Heart right ventricle (tissue), 16 donors: ENCODE measurements around the gene KIF3A. TPM values are rescaled to one million over a fixed set of nuclear protein-coding genes. Genes with fewer than 3 reads are reported as not detected.

Source experiments
- ATAC-seq, 8 donors: fragments of 200-7000 bp; cut with Tn5 transposase; one replicate each; pipeline ENCODE4 v1.9.1; 2020; ENCODE audit warnings: mild to moderate bottlenecking in 8 of 8, moderate library complexity in 8 of 8, moderate number of reproducible peaks in 1 of 8
- DNase-seq, 2 donors: peaks; one replicate each; pipeline ENCODE4 v3.0.0-alpha.2; 2020
- H3K27ac ChIP-seq, 10 donors: fragments of 200-600 bp; sonication (generic) in 2 of 10; one replicate each; pipeline versions ENCODE4 v1.5.0 to v1.8.0; 2020 to 2022; ENCODE audit warnings: mild to moderate bottlenecking in 3 of 10
- H3K27me3 ChIP-seq, 7 donors: fragments of 200-600 bp; one replicate each; pipeline ENCODE4 v1.8.0; 2021 to 2022; ENCODE audit warnings: mild to moderate bottlenecking in 2 of 7
- H3K36me3 ChIP-seq, 9 donors: fragments of 200-600 bp; sonication (generic) in 1 of 9; one replicate each; pipeline versions ENCODE4 v1.5.0 to v1.8.0; 2020 to 2022; ENCODE audit warnings: mild to moderate bottlenecking in 2 of 9
- H3K4me1 ChIP-seq, 9 donors: fragments of 200-600 bp; sonication (generic) in 1 of 9; one replicate each; pipeline versions ENCODE4 v1.5.0 to v1.8.0; 2020 to 2022; ENCODE audit warnings: mild to moderate bottlenecking in 4 of 9
- H3K4me3 ChIP-seq, 10 donors: fragments of 200-600 bp; sonication (generic) in 2 of 10; one replicate each; pipeline versions ENCODE4 v1.5.0 to v1.8.0; 2020 to 2022; ENCODE audit warnings: mild to moderate bottlenecking in 7 of 10, moderate library complexity in 2 of 10
- H3K9me3 ChIP-seq, 11 donors: fragments of 200-600 bp in 10 of 11; sonication (generic) in 2 of 11; one replicate each; pipeline versions ENCODE4 v1.5.0 to v1.8.0; 2013 to 2022; ENCODE audit warnings: mild to moderate bottlenecking in 2 of 11, control low read depth in 1 of 11, moderate library complexity in 1 of 11
- WGBS, 2 donors: extraction: QIAGEN DNeasy Blood & Tissue Kit; methylation state at CpG; one replicate each; pipeline ENCODE4 v1.1.7; 2013; ENCODE audit warnings: inconsistent platforms in 1 of 2; 5-methylcytosine and 5-hydroxymethylcytosine counted together
- intact Hi-C, 10 donors: fragments of 100-400 bp; cut with DNase I; formaldehyde crosslinking; loops; one replicate each; pipeline versions ENCODE4 v1.11.1 to v1.14.2; 2022
- polyA plus RNA-seq, 2 donors: library from polyadenylated mRNA; stranded (reverse); fragments of 200-250 nt; gene quantifications; one replicate each; pipeline ENCODE4 v1.2.3, GENCODE V29; 2013
- total RNA-seq, 10 donors: library from RNA; stranded (reverse); fragmentation: NEBNext Ultra II Directional in 3 of 10; extraction: Animal tissue kit (Norgen Biotek cat#: 25700) in 3 of 10; gene quantifications; one replicate each; pipeline versions ENCODE4 v1.2.1 to v1.2.4, GENCODE V29; 2021 to 2023
- TF ChIP-seq, protein P1 (sequence below), 9 donors: fragments of 200-600 bp; sonication (generic) in 2 of 9; IDR thresholded peaks; one replicate each; pipeline versions ENCODE4 v1.5.0 to v1.8.0; 2021 to 2022; ENCODE audit warnings: antibody characterized with exemption in 9 of 9, mild to moderate bottlenecking in 5 of 9, moderate library complexity in 1 of 9
- donor health status: Arrhythmogenic right ventricular cardiomyopathy.
- donor health status: ischemic (EF 13 %, LVEDD 7.1; RV severe dilation, severe dysfunction).
- donor health status: healthy with polysubstance abuse.
- donor health status: DM: no; HTN: yes; CAD: no.
- donor health status: DM: no; HTN: no; CAD: no.
- donor health status: ischemic (EF 25% LVEDD 6.9; RV normal size, moderate dysfunction).
- donor health status: ischemic (EF 25% LVEDD 5.7; RV mildly dilated, moderate dysfunction).
- donor health status: healthy.
- donor health status: DM: yes; HTN: yes; CAD: no.
- donor health status: Ischemic cardiomyopathy.
- donor health status: ischemic (EF 35%, LVEDD 5.7; RV mildly dilated, moderate dysfunction).
- donor health status: nonischemic (EF 11% LVEDD 7.7; RV severe dilation, severe dysfunction).
- donor health status: DM: yes; HTN: yes; CAD: no.
- donor health status: PGD.
- donor health status: ischemic (EF 29% LVEDD 5.4; RV normal size, mild dysfunction).
- donor health status: nonischemic (EF 23%, LVEDD 6.1; RV moderate dilation, normal function).

KIF3A gene
- total and polyA plus RNA-seq, 12 donors = 2.2 to 18.6 (median 12.5) TPM

- ATAC-seq (peak in 3 of 8 donors; percentile 6 to 41 (median 21)), DNase-seq (no peak)
- intact Hi-C loops = loop anchor here in 2 of 10 donors (5.0 to 10.0 kb wide), 3 partner anchors 61 to 131 kb away; partner anchors contain the start of gene SOWAHA (in 1 of the 2)
- Histone ChIP-seq H3K36me3 (peaks cover 0 to 68% (median 10%) of the 10 kb centered on the region in 9 donors), H3K27ac (no peak overlapping the region), H3K4me1 (no peaks in the 10 kb centered on the region), H3K4me3 (no peak overlapping the region), H3K27me3 (peaks cover 0 to 3% (median 0%) of the 10 kb centered on the region in 7 donors), H3K9me3 (no peaks in the 10 kb centered on the region)
- WGBS, 2 donors = 76 to 83% methylated on average over 2 of the region's 2 CpGs
- TF ChIP-seq, protein P1, sequence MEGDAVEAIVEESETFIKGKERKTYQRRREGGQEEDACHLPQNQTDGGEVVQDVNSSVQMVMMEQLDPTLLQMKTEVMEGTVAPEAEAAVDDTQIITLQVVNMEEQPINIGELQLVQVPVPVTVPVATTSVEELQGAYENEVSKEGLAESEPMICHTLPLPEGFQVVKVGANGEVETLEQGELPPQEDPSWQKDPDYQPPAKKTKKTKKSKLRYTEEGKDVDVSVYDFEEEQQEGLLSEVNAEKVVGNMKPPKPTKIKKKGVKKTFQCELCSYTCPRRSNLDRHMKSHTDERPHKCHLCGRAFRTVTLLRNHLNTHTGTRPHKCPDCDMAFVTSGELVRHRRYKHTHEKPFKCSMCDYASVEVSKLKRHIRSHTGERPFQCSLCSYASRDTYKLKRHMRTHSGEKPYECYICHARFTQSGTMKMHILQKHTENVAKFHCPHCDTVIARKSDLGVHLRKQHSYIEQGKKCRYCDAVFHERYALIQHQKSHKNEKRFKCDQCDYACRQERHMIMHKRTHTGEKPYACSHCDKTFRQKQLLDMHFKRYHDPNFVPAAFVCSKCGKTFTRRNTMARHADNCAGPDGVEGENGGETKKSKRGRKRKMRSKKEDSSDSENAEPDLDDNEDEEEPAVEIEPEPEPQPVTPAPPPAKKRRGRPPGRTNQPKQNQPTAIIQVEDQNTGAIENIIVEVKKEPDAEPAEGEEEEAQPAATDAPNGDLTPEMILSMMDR (IDR thresholded peaks at IDR 0.05) = peak in 3 of 9 donors; percentile 4 to 16 (median 10)
Measured at GRCh38 chr5:132753135-132753987, 16.0 kb upstream of the KIF3A start.

DNA sequence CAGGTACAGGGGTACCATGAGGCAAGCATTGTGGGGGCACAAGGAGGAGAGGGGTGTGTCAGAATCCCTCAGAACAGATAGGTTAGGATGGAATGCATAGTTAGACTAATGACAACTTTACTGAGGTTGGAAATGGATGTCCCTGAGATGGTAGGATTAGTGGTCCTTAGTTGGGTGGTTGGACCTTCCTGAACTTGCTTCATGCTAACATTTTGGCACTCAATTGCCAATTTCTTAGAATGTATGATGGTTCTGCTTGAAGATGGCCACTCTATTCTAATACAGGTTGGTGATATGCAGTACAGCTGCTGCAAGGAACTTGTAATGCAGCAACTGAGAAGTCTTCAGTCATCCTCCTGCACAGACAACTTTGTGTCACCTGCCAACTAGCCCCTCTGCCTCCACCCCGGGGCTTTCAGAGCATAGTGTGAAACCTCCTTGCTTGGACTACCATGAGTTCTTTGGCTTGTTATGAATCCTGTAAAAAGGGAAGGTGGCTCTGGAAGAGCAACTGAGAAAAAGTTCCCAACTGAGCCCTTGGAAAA lies 15.3 kb upstream of the KIF3A start:
- no peak for DNase-seq
- intact Hi-C loops = loop anchor here in 2 of 10 donors (5.0 to 10.0 kb wide), 3 partner anchors 62 to 132 kb away; partner anchors contain the start of gene SOWAHA (in 1 of the 2)
- peaks cover 0 to 61% (median 3%) of the 10 kb centered on the region in 9 donors for H3K36me3 ChIP-seq
- no peak overlapping the region for H3K4me3 ChIP-seq
- WGBS, 2 donors = 92 to 94% methylated on average over 1 of the region's 1 CpG
- ATAC-seq = no peak
- peaks cover 0 to 1% (median 0%) of the 10 kb centered on the region in 9 donors for H3K4me1 ChIP-seq
- peaks cover 0 to 10% (median 0%) of the 10 kb centered on the region in 7 donors for H3K27me3 ChIP-seq
- TF ChIP-seq, protein P1 (IDR thresholded peaks at IDR 0.05) = no peak
- no peaks in the 10 kb centered on the region for H3K9me3 ChIP-seq
- no peak overlapping the region for H3K27ac ChIP-seq

- 93 to 94% methylated on average over 5 of the region's 5 CpGs for WGBS, 2 donors
- Histone ChIP-seq H3K4me3 (no peak overlapping the region), H3K9me3 (no peaks in the 10 kb centered on the region), H3K36me3 (peaks cover 0 to 55% (median 0%) of the 10 kb centered on the region in 9 donors), H3K27ac (no peak overlapping the region), H3K4me1 (peaks cover 2 to 7% (median 5%) of the 10 kb centered on the region in 9 donors), H3K27me3 (peaks cover 0 to 16% (median 4%) of the 10 kb centered on the region in 7 donors)
- intact Hi-C loops = loop anchor here in 2 of 10 donors (5.0 to 10.0 kb wide), 3 partner anchors 63 to 133 kb away; partner anchors contain the start of gene SOWAHA (in 1 of the 2)
- ATAC-seq = no peak
- no peak for DNase-seq
- TF ChIP-seq, protein P1 (IDR thresholded peaks at IDR 0.05) = no peak
Measured at GRCh38 chr5:132751971-132752580, 14.7 kb upstream of the KIF3A start.

DNA sequence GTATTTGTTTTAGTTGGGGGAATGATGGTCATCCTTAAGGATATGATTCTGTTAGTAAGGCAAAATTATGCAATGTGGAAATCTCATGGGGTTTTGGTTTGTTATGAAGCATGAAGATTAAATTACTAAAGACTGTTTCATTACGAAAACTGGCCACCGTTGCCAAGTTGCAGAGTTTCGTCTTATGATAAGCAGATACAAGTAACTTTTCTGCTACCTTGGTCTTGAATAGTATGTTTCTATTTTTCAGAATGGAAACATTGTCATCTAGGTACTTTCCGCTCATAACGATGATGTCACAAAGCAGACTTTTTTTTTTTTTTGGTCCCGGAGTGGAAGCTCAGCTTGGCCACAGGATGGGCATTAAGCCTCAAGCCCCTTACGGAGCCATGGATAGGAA lies 14.1 kb upstream of the KIF3A start:
- DNase-seq (no peak), ATAC-seq (peak in 3 of 8 donors; percentile 11 to 31 (median 14))
- intact Hi-C loops = loop anchor here in 2 of 10 donors (5.0 to 10.0 kb wide), 3 partner anchors 63 to 133 kb away; partner anchors contain the start of gene SOWAHA (in 1 of the 2)
- H3K27ac ChIP-seq = no peak overlapping the region
- TF ChIP-seq, protein P1 (IDR thresholded peaks at IDR 0.05) = no peak
- H3K27me3 ChIP-seq = peaks cover 0 to 22% (median 8%) of the 10 kb centered on the region in 7 donors
- H3K4me3 ChIP-seq = no peak overlapping the region
- H3K4me1 ChIP-seq = peaks cover 4 to 13% (median 9%) of the 10 kb centered on the region in 9 donors
- H3K36me3 ChIP-seq = peaks cover 0 to 49% (median 0%) of the 10 kb centered on the region in 9 donors
- no peaks in the 10 kb centered on the region for H3K9me3 ChIP-seq
- WGBS, 2 donors = 71 to 73% methylated on average over 7 of the region's 7 CpGs
